ENCODE data around the gene MGARP.
"Not testable (repeated sequence)": the region's sequence is repeated elsewhere in the genome, so short reads cannot be mapped to it uniquely, and the experiment has no call there.

GRCh38 chr4:139322541-139322940, 42.5 kb upstream of the MGARP start:
- TF ChIP-seq CTCF (IDR thresholded peaks at IDR 0.05; ENCODE audit: low read depth, low read length); POLR2A (IDR thresholded peaks at IDR 0.05; ENCODE audit: extremely low read depth, insufficient read length); MAX (IDR thresholded peaks at IDR 0.05; ENCODE audit: low read depth, low read length): not testable (repeated sequence)
